HTERT RPE-1 (cell line): ENCODE results near the gene SAXO2.
"Not testable (repeated sequence)": the region's sequence is repeated elsewhere in the genome, so short reads cannot be mapped to it uniquely, and the experiment has no call there.

Experiments
- in situ Hi-C: fragments of 300-500 bp; cut with MboI; formaldehyde crosslinking; loops from 4 replicates; pipeline ENCODE4 v1.14.3; 2020; ENCODE audit warnings: low sequenced_read_pairs

Gene SAXO2

DNA sequence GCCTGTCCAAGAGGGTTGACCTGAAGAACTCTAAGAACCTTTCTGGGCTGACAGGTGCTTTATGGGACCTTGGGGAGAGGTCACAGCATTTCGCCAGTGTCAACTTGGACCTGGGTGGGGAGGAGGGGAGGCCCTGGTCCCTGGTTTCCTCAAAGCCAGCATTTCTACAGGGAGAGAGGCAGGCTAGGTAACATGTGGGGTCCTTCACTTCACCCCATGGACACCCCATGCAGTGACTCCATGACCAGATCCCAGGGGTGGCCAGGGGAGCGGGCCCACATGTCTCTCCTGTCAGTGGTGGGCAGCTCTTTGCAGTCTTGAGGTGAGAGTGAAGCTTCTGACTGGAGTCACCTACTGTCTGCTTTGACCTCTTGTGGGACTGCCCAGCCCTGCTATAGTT is 50.8 kb downstream of the SAXO2 start:
- in situ Hi-C loops: no loop called here

GRCh38 chr15:82313951-82314768 is 51.5 kb downstream of the SAXO2 start:
- in situ Hi-C loops: not testable (repeated sequence)

DNA sequence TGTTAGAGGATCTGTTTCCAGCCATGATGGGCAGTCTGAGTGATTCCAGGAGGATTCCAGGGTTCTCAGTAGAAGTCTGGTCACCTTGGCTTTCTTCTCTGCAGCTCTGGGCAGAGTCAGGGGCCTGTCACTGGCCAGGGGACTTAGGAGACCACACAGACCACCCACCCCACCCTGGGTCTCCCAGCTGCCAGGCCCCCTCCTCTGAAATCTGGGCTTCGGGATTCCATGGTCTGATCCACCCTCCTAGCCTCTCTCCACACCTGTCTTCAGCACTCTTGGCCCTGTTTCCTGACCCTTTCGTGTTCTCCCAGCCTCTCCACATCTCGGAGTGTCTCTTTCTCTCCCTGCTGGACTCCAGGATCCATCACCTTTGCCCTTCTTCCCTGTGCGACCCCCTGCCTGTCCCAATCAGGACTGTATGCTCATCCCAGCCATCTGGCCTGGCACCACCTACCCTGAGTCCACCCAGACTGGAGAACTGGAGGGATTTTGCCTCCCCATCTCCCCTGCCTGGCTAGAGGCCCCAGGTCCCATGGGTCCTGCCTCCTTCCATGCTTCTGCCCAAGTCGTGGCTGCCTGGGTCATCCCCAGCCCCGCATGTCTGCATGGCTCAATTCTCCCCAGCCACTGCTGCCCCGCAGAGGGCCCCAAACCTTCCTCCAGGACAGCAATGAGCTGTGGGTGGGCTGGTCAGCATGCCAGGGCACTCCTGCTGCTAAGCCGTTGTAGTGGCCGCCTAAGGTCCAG is 52.3 kb downstream of the SAXO2 start:
- in situ Hi-C loops: no loop called here

DNA sequence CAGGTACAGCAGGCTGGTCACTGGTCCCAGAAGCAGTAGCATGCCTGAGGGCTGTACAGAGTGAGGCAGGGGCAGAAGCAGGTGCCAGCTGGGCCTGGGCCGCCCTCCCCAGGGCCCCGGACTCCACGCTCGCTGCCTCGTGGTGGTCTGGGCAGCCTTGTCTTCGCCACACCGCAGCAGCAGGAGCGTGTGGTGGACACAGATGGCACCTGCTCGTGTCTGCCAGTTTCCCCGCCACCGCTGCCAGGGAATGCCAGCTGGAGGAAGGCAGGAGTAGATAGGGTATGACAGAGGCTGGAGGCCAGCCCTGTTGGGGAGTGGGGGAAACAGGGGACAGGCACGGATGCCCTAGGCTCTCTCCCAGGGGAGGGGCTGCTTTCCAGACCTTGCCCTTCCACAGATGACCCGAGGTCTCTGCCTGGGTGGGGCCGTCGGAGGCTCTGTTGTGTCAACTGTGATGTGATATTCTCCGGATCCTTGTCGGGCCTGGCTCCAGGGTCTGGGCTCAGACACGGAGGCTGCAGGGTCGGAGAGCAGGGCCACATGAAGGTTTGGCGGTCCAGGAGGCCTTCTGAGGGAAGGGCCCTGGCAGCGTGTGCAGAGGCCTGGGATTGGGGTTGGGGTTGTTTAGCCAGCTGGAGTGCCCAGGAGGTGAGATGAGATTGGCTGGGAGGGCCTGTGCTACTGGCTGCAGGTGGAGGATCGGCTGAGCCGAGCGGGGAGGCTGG is 53.1 kb downstream of the SAXO2 start:
- in situ Hi-C loops: no loop called here

GRCh38 chr15:82316247-82317090 is 53.9 kb downstream of the SAXO2 start:
- in situ Hi-C loops: not testable (repeated sequence)

DNA sequence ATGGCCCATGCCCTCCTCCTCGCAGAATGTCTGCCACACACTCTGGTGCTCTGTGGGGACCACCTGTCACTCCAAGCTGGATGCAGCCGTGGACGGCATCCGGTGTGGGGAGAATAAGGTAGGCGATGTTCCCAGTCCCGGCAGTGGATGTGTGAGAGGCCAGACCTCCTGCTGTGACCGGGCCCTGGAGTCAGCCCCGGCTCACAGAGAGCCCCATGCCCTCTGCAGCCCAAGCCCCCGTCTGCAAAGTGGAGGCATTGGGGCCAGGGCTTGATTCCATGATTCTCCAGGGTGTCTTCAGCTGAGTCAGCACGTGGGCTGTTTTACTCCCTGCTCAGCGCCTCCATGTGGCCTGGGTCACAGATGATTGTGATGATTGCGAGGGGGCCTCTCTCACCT is 54.5 kb downstream of the SAXO2 start:
- in situ Hi-C loops: no loop called here

DNA sequence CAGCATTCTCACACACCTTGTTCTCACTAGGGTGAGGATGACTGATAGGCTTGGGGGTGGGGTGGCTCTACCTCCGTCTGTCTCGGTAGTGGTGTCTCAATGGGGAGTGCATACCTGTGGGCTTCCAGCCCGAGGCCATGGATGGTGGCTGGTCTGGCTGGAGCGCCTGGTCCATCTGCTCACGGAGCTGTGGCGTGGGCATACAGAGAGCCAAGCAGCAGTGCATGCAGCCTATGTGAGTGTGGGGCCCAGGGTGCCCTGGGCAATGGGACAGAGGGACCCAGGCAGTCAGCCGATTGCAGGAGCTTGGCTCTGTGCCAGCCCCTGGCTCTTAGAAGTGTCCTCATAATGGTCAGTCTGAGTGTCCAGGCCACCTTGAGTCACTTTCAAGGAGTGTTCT is 54.9 kb downstream of the SAXO2 start:
- in situ Hi-C loops: not testable (repeated sequence)

- in situ Hi-C loops: not testable (repeated sequence)
Measured at GRCh38 chr15:82318281-82318680, 55.7 kb downstream of the SAXO2 start.

DNA sequence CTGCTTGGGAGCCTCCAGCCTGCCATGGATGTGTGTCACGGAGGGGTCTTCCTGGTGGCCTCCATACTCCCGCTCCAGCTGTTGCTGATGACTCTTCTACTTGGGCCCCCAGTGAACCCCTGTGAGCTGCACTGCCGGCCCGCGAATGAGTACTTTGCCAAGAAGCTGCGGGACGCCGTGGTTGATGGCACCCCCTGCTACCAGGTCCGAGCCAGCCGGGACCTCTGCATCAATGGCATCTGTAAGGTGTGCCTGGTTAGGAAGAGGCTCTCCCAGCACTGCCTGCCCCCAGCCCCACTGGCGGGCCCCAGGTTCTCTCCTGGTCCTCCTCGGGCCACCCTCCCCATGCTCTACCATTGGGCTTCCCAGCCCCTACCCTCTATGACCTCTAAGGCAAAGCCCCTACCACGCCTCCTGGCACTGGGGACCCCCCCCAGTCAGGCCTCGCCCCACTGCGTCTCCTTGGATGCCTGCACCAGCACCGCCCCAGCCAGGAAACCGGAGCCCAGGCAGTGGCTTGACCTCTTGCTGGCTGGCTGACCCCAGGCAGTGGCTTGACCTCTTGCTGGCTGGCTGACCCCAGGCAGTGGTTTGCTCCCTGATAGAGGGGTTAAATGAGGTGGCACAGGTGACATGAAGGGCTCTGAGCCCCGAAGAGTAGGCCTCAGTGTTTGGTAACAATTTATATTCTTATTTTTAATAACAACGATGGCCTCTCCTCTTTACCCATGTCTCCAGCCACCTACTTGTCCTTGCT is 57.1 kb downstream of the SAXO2 start:
- in situ Hi-C loops: not testable (repeated sequence)

DNA sequence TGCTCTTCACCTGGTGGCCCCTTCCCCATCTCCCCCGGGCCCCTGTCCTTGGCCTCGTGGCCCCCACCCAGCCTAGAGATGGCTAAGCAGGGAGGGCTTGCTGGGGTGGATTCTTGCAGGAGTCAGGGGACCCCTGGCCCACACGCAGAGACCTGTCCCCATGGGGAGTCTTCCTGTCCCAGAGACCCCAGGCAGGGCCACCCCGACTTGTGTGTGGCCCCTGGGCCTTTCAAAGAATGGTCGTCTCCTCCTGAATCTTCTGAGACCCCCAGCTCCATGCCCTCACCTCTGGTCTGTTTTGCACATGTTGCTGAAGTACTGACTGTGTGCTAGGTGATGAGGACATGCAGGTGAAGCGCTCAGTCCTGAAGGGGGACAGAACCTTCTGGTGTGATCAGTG is 58.2 kb downstream of the SAXO2 start:
- in situ Hi-C loops: not testable (repeated sequence)

GRCh38 chr15:82322488-82322887 is 59.9 kb downstream of the SAXO2 start:
- in situ Hi-C loops: not testable (repeated sequence)

GRCh38 chr15:82324831-82325230 is 62.2 kb downstream of the SAXO2 start:
- in situ Hi-C loops: not testable (repeated sequence)

DNA sequence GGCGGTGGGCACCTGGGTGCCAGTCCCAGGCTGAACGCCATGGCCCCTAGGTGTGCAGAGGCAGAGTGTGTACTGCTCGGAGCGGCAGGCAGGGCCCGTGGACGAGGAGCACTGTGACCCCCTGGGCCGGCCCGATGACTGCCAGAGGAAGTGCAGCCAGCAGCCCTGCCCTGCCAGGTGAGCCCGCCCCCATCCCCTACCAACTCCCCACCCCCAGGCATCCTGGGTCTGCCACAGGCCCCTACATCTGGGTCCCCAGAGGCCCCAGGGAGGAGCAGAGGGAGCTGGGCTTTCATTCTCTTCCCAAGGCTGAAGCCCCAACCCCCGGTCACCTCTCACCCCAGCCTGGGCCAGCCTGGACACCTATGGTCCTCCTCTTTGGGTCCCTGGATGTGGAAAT is 63.0 kb downstream of the SAXO2 start:
- in situ Hi-C loops: not testable (repeated sequence)

- in situ Hi-C loops: not testable (repeated sequence)
Measured at GRCh38 chr15:82326896-82327295, 64.3 kb downstream of the SAXO2 start.

- in situ Hi-C loops: not testable (repeated sequence)
Measured at GRCh38 chr15:82327372-82327771, 64.8 kb downstream of the SAXO2 start.

DNA sequence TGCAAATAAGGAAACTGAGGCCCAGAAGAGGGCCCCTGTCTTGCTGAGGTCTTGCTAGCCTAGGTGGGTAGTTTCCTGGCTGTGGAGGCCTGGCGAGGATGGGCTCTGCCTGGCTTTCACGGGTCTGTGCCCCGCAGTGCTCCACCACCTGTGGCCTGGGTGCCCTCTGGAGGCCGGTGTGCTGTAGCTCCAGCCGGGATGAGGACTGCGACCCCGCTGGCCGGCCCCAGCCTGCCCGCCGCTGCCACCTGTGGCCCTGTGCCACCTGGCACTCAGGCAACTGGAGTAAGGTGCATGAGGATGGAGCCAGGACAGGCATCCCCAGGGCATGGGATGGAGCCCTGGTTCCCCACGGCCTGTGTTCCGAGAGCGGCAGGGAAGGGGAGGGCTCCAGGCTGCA is 66.4 kb downstream of the SAXO2 start:
- in situ Hi-C loops: not testable (repeated sequence)

DNA sequence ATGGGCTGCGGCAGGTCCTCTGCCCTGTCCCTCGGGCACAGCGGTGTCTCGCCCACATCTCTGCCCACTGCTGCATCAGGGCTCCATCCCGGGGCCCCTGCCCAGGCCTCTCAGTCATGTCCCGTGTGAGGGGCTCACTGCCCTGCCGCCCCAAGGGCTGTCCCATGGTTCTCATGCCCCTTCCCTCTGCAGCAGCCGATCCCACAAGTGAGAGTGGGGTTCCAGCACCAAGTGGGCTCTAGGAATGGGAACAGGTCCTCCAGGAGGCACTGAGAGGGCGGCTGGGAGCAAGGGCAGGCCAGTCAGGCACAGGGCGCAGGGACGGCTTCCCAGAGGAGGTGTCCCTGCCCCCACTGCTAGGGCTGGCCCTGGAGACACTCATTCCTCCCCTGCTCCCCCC is 68.3 kb downstream of the SAXO2 start:
- in situ Hi-C loops: not testable (repeated sequence)

DNA sequence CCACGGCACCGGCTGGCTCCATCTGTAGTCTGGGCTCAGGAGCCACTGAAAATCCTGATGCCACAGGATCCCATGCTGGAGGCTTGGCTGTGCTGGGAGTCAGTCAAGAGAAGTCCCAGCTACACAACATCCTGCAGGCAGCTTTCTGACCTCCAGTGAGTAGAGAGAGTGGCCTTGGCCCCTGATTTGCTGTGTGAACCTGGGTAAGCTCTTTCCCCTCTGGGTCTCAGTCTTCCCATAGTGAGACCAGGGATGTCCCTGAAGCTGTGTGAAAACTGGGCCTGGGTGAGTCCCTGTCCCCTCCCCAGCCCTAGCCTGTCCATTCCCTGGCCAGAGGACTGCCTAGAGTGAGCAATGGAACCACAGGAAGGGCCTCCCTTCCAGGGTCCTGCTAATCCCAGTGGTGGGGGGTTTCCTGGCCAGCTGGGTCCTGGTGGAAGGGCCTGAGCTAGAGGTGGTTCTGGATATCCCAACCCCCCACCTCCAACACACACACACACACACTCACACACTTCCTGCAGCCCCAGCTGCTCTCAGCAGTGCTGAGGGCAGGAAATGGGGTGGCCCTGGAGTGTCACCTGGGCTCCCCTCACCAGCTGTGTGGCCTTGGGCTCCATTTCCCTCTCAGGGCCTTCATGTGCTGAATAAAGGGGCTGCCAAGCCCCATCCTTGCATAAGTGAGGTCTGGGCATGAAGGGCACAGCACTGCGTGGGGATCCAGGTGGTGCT is 69.1 kb downstream of the SAXO2 start:
- in situ Hi-C loops: not testable (repeated sequence)
